GM19099 (cell line): ENCODE data around the gene RASSF8.

Source experiments
- POLR2A ChIP-seq: IDR thresholded peaks from 3 replicates; pipeline ENCODE4 v1.6.1; 2011; ENCODE audit warnings: low read depth; ENCODE audit not compliant: insufficient read length; ENCODE audit errors: extremely low read depth

The RASSF8 gene

GRCh38 chr12:25997201-25997963 is 38.9 kb downstream of the RASSF8 start:
- TF ChIP-seq POLR2A = no peak

GRCh38 chr12:26000898-26001297 is 42.4 kb downstream of the RASSF8 start:
- no peak for TF ChIP-seq POLR2A

GRCh38 chr12:26001530-26001929 is 43.0 kb downstream of the RASSF8 start:
- TF ChIP-seq POLR2A = no peak

GRCh38 chr12:26003065-26003464 is 44.6 kb downstream of the RASSF8 start:
- no peak for TF ChIP-seq POLR2A

GRCh38 chr12:26007566-26007965 is 49.1 kb downstream of the RASSF8 start:
- TF ChIP-seq POLR2A = no peak

- TF ChIP-seq POLR2A = no peak
Observed at GRCh38 chr12:26009593-26009992, 51.1 kb downstream of the RASSF8 start.

- TF ChIP-seq POLR2A = no peak
Observed at GRCh38 chr12:26010293-26010821, 51.9 kb downstream of the RASSF8 start.

GRCh38 chr12:26011099-26011498 is 52.6 kb downstream of the RASSF8 start:
- TF ChIP-seq POLR2A = no peak

GRCh38 chr12:26014085-26014484 is 55.6 kb downstream of the RASSF8 start:
- TF ChIP-seq POLR2A = no peak

- TF ChIP-seq POLR2A = no peak
Observed at GRCh38 chr12:26016516-26016915, 58.0 kb downstream of the RASSF8 start.

GRCh38 chr12:26017484-26018211 is 59.2 kb downstream of the RASSF8 start:
- TF ChIP-seq POLR2A = no peak

GRCh38 chr12:26018926-26019325 is 60.4 kb downstream of the RASSF8 start:
- TF ChIP-seq POLR2A = no peak

GRCh38 chr12:26021534-26021933 is 63.1 kb downstream of the RASSF8 start:
- TF ChIP-seq POLR2A = no peak

- TF ChIP-seq POLR2A = no peak
Observed at GRCh38 chr12:26022043-26022442, 63.6 kb downstream of the RASSF8 start.

GRCh38 chr12:26026713-26027112 is 68.2 kb downstream of the RASSF8 start:
- TF ChIP-seq POLR2A = no peak

- no peak for TF ChIP-seq POLR2A
Observed at GRCh38 chr12:26027401-26027800, 68.9 kb downstream of the RASSF8 start.

- TF ChIP-seq POLR2A = no peak
Observed at GRCh38 chr12:26028953-26029735, 70.7 kb downstream of the RASSF8 start.
